ENCODE data around the gene RAC3.
"Not testable (repeated sequence)": the region's sequence is repeated elsewhere in the genome, so short reads cannot be mapped to it uniquely, and the experiment has no call there.

The RAC3 gene

DNA sequence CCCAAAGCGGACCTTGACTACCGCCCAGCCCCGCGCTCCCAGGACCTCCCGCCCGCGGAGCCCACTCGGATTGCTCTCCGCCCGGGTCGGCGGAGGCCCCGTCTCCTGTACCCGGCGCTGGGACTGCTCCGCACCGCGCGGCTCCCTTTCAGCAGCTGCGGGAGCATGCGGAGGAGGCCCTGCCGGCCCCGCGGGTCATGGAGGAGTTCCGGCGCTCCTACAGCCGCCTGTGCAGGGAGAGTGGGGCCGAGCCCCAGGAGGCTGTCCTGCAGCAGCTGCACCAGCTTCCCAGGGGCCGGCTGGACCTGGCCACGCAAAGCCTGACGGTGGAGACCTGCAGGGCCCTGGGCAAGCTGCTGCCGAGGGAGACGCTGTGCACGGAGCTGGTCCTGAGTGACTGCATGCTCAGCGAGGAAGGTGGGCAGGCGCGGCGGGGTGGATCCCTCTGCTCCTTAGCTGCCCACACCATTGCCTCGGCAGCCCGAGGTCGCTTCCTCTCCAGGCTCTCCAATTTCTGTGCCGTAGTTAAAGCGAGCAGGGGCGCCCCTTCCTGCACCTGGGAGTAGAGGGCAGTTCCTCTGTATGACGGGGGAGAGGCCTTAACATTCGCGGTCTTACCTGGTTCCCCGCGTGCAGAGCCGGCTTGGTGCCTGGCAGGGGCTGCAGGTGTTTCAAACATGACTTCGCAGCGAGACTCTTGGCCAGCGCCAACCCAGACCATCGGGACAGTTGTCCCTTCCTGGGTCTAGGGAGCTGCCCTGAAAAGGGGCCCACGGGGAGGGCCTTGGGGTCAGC is 7.8 kb upstream of the RAC3 start:
- DNase-seq (ENCODE audit: low read depth) = no peak

DNA sequence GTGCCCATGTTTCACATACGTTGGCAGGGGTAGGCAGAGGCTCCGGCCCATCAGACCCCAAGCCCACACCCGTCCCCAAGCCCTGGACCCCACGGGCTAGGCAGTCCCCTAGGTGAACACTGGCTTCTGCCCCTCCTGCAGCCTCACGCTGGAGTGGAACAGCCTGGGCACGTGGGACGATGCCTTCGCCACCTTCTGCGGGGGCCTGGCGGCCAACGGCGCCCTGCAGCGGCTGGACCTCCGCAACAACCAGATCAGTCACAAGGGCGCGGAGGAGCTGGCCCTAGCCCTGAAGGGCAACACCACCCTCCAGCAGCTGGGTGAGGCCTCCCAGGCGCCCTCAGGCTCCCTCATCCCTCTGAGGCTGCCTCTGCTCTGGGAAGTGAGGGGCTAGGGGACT is 6.6 kb upstream of the RAC3 start:
- DNase-seq (ENCODE audit: low read depth) = no peak

DNA sequence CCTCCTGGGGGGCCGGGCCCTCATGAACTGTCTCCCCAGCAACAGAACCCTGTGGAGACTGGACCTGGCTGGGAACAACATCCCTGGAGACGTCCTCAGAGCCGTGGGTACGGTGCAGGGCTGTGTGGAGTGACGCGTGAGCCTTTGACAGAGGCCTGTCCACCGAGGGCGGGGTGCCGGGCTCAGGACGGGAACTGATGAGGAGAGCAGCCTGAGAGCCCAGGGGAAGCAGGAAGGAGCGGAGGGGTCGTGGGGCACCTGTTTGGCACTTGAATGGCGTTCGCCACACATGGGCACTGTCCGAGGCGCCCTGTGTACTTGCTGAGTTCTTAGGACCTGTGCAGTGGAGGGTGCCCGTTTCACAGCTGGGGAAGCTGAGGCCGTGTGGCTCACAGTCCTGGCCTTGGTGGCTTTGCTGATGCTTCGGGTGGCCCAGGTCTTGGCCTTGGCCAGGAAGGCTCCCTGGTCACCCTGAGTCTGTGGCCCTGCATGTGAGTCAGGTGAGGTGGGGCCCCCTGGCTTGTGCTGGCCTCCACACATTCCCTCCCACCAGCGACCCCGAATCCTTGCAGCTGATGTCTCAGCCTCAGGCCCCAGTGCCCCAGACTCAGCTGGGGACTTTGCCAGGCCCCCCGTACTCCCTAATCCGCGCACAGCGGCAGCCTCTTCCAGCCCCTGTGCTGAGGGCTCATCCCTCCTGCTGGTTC is 5.9 kb upstream of the RAC3 start:
- DNase-seq (ENCODE audit: low read depth) = no peak

DNA sequence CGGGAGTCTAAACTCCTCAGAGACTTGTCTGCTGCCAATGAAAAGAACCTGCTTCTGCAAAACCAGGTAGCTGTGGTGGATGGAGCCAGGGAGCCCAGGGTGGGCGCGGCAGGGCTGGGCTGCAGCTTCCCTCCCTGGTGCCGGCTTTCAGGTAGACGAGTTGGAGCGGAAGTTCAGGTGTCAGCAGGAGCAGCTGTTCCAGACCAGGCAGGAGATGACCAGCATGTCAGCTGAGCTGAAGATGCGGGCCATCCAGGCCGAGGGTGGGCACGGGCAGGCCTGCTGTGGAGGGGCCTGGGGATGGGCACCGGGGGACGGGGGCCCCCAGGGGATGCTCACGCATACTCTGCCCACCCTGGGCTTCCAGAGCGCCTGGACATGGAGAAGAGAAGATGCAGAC is 3.2 kb upstream of the RAC3 start:
- DNase-seq (ENCODE audit: low read depth) = no peak

DNA sequence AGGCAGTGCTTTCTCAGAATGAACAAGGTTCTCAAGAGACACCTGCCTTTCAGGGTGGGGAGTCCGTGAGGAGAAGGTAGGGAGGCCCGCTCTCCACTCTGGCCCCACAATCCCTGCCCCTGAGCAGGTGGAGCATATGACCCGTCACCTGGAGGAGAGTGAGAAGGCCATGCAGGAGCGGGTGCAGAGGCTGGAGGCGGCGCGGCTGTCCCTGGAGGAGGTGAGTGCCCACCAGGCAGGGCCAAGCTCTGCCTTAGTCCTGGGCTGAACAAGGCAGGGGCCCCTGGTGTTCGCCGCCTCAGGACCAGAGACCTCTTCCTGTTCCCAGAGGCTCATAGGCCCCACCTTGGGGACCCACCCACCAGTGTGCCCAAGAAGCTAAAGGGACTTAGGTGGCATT is 2.5 kb upstream of the RAC3 start:
- no peak for DNase-seq (ENCODE audit: low read depth)

DNA sequence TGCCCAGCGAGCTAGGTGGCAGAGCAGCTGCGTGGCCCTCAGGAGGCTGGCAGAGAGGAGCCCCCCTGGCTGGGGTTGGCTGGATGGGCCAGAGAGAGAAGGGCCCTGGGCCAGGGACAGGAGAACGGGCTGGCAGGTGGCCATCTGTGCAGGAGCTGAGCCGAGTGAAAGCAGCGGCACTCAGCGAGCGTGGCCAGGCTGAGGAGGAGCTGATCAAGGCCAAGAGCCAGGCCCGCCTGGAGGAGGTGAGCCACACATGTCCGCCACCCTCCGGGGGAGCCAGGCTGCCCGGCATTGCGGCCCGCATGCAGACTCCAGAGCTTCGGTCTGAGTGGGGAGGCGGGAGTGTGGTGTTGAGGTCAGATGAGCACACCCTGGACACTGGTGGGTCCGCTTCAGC is 2.1 kb upstream of the RAC3 start:
- DNase-seq (ENCODE audit: low read depth) = no peak

DNA sequence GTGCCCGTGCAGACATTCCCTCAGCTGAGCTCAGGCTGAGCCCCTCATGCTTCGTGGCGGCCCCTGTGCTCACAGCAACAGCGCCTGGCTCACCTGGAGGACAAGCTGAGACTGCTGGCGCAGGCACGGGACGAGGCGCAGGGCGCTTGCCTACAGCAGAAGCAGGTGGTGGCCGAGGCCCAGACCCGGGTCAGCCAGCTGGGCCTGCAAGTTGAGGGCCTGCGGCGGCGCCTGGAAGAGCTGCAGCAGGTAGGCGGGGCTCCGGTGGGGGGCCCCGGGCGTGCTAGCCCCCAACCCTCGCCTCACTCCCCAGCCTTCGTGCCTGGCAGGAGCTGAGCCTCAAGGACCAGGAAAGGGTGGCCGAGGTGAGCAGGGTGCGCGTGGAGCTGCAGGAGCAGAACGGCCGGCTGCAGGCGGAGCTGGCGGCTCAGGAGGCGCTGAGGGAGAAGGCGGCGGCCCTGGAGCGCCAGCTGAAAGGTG is 1.4 kb upstream of the RAC3 start:
- no peak for DNase-seq (ENCODE audit: low read depth)

DNA sequence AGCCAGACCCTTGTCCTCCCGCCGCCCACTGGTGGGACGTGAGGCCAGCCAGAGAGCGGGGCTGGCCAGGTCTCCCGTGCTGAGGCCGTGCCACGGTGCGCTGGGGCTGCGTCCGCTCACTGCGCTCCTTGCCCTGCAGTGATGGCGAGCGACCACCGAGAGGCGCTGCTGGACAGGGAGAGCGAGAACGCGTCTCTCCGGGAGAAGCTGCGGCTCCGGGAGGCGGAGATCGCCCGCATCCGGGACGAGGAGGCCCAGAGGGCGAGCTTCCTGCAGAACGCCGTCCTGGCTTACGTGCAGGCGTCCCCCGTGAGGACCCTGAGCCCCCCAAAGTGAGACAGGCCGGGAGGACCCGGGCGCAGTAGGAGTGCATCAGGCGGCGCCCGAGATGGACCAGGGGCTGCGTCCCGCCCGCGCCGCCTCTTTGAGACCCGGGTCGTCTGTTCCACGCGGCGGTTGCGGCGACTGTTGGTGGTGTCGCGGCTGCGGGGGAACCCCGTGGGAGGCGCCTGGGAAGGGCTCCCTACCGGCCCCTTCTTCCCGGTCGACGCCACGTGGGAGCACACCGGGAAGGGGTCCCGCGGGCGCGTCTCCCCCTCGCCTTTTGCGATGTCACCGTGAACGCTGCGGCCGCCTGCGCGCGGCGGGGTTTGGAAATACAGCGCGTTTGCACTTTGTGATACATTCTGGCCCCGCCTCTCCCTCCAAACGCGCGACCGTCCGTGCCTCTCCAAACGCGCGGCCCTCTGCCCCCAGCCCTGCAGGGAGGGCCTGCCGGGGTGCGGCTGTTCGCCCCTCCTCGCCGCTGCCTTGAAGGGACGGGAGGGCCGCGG is 792 bp upstream of the RAC3 start:
- no peak for DNase-seq (ENCODE audit: low read depth)

DNA sequence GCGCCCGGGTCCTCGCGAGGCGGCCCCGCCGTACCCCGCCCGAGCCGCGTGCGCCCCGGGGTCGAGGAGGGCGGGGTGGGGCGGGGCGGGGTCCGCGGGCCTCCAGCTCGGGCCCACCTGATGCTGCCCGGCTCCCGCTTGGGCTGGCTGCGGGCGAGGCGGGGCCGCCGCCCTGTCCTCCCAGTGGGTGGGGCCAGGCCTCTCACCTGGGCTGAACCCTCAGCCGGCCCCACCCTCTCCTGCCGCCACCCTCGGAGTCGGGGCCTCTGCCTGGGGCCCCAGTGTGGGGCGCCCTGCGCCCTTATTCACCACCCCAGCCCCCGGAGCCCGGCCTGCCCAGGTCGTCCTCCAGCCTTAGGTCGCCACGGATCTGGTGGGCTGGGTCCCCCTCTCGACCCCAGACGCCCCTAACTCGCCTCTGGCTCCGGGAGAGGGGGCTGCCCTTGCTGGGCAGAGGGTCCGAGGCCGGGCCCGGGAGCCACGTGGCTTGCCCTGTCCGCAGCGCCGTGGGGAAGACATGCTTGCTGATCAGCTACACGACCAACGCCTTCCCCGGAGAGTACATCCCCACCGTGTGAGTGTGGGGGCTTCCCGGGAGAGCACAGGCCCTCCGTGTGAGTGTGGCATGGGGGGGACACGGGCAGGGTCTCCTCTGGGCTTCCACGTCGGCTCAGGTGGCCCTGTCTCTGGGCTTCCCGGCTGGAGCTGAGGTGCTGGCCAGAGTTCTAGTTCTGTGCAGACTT is 578 bp downstream of the RAC3 start:
- no peak for DNase-seq (ENCODE audit: low read depth)

DNA sequence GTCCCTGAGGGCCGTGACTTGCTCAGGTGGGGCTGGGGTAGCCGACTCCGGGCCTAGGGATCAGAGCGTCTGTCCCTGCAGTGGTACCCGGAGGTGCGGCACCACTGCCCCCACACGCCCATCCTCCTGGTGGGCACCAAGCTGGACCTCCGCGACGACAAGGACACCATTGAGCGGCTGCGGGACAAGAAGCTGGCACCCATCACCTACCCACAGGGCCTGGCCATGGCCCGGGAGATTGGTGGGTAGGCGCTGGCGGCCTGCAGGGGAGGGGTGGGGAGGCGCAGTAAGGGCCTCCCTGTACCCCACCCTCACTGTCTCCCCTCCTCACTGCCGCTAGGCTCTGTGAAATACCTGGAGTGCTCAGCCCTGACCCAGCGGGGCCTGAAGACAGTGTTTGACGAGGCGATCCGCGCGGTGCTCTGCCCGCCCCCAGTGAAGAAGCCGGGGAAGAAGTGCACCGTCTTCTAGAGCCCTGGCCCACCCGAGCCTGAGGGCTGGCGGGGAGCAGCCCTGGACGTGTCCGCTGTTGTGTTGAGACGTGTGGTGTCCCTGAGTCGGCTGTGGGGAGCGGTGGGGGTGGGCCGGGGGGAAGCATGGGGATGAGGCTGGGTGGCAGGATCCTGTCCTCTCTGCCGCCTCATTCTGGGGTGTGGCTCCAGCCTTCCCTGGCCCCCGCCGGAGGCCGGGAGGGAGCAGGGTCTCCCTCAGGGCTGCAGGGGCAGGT is 2.0 kb downstream of the RAC3 start:
- no peak for DNase-seq (ENCODE audit: low read depth)

DNA sequence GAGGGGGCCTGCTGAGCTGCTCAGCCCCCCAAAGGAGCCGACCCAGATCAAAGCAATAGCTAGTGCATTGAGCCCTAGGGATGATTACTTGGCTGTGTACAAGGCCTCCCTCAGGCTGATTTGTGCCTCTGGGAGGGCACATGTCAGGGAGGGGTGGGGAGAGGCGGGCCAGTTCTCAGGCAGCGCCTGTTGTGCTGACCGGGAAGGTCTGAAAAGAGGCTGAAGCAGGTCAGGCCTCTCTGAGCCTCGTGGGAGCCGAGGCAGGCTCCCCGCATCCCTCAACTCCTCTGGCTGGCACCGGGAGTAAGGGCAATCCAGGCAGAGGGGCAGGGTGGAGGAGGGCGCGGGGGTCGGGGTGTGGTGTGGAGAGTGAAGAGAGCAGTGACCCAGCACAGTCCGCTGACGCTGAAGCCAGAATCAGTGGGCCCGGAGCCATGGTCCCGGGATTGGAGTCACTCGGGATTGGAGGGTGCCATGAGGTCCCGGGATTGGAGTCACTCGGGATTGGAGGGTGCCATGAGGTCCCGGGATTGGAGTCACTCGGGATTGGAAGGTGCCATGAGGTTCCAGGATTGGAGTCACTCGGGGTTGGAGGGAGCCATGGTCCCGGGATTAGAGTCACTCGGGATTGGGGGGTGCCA is 3.0 kb downstream of the RAC3 start:
- DNase-seq (ENCODE audit: low read depth) = no peak

DNA sequence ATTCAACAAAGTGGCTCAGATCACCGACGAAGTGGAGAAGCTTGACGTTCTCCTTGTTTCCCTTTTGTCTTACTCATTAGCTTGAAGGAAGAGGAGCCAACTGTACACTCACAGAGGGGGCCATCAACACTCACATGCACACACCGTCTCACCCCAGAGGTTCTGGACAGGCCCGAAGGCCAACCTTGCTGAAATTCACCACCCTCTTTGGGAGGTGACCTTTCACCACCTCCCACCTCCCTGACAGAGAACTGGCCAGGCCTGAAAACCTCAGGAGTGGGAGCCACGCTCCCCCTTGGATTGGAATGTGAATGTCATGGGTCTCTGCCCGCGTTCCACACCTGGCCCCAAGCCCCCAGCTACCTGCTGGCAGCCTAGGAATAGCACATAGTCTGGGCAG is 4.0 kb downstream of the RAC3 start:
- DNase-seq (ENCODE audit: low read depth) = no peak

DNA sequence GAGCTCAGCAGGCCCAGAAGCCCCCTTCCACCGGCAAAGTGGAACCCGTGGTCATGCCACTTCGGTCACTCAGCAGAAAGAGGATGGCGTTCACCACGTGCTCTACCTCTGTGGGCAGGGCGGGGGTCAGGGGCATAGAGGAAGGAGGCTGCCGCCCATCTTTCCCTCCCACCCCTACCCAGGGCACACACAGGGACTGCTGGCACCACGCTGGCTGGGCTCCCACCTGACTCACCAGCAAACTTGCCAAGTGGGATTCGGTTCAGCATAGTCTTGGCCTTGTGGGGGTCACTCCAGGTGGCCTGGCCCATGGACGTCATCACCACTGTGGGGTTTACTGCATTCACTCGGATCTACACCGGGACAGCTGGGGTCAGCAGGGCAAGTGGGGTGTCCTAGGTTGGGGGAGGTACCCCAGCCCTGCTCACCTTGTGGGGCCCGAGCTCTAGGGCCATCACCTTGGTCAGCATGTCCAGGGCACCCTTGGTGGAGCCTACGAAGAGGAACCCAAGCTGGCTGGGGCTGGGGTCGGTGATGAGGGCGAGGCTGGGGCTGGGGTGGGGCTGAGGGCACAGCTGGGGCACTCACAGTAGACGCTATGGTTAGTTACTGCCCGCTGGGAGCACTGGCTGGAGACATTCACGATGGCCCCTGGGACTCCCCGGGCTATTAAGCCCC is 4.6 kb downstream of the RAC3 start:
- DNase-seq (ENCODE audit: low read depth) = no peak

DNA sequence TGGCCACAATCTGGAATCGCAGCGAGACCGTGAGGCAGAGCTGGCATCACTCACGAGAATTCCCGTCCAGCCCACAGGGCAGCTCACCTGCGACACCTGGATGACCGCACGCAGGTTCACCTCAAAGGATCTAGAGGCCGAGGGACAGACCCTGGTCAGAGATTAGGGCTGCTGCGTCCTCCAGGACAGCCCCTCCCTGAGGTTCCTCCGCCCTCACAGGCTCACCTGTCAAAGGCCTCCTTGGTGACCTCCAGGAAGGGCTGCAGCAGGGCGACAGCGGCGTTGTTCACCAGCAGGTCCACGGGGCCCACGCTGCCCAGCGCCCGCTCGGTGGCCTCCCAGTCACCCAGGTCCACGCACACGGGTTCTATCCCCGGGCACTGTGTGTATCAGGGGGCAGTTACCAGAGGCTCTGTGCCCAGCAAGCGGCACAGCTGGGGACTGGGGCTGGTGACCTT is 5.2 kb downstream of the RAC3 start:
- no peak for DNase-seq (ENCODE audit: low read depth)

DNA sequence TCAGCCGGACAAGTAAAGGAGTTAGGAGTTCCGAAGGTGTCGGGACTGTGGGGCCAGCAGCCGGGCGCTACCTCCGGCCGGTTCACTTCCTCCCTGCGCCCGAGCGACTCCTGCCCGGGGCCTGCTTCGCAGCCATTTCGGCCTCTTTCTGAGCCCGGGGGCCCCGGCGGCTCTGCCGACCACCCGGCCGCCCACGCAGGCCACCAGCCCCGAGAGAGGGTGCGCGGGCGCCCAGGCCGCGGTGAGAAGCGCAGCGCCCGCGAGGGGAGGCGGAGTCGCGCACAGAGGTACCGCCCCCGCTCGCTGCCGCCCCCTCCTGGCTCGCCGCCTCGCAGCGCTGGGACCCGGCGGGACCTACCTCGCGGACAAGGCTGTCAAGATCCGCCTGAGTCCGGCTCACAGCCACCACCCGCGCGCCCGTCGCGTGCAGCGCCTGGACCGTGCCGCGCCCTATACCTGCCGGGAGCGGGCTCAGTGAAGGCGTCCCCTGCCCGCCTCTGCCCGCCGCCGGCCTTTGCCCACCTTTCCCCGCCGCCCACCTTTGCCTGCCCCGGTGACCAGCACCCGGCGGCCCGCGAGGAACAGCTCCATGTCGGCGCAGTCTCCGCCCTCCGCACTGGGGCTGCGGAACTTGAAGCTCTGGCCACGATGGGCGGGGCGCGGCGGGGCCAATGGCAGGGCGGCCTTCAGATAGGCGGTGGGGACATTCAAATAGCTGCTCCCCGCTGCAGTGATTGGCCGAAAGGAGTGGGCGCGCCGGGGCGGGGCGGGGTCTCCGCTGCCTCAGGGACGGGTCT is 5.8 kb downstream of the RAC3 start, which contains the start of gene DCXR:
Gene DCXR (minus strand): TSS at position 606 of the 797 bp plus-strand sequence. CDS start 15 bp downstream, at position 591.
- DNase-seq (ENCODE audit: low read depth) = peak; percentile 74

DNA sequence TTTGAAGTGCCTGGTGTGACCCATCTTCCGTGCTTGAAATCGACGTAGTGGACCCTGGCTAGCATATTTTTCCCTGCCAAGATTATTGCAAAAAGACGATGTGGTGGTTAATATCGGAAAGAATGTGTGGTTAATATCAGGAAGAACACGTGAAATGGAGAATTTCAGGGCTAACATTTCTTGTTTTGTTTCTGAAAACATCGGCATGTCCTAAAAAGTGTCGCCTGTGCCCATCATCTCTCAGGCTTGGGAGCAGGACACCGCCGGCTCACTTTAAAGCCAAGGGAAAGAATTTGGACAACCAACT is 6.4 kb downstream of the RAC3 start:
- DNase-seq (ENCODE audit: low read depth) = no peak

DNA sequence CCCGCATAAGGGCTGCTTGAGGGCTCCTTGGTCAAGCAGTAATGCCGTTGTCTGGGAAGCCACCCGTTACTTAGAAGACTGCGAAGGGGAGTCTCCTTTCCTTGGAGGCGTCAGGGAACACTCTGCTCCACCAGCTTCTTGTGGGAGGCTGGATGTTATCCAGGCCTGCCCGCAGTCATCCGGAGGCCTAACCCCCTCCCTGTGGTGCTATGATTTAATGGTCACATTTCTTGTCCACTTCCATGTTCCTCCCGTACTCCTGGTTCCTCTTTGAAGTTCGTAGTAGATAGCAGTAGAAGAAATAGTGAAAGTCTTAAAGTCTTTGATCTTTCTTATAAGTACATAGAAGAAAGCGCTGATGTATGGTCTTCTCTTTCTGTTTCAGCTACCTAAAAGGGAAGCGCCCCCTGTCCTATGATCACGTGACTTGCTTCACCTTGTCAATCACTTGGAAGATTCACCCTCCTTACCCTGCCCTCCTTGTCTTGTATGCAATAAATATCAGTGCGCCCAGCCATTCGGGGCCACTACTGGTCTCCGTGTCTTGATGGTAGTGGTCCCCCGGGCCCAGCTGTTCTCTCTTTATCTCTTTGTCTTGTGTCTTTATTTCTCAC is 7.4 kb downstream of the RAC3 start:
- DNase-seq (ENCODE audit: low read depth) = not testable (repeated sequence)

DNA sequence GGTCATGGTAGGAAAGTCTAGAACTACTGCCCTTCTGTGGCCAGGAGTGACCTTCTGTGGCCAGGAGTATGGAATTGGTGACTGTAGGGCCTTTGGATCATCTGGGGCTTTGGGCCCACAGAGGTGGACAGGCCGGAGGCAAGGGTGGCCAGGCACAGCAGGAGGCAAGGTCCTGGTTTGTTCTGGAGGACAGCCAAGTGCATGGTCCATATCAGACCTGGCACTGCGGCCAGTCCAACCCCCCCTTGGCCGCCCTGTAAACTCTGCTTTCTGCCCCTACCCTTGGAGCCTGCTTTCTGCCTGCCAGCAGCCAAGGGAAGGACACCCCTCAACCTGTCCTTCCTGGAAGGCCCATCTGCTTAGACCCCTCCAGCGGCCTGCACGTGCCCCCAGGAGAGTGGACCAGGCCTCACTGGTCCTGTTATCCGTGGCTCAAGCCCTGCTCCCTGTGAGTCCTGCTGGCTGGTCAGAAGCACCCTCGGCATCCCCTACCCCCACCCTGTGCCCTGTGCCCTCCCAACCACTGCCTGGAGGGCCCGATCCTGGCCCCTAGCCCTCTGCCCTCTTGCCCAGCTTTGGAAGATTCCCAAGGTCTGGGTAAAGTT is 8.3 kb downstream of the RAC3 start:
- DNase-seq (ENCODE audit: low read depth) = no peak

Measured in HS-5 (cell line).